ENCODE measurements around the gene SEPTIN10.
A peak's percentile ranks its signal among the peaks of the same experiment; 100 is the strongest.

DNA sequence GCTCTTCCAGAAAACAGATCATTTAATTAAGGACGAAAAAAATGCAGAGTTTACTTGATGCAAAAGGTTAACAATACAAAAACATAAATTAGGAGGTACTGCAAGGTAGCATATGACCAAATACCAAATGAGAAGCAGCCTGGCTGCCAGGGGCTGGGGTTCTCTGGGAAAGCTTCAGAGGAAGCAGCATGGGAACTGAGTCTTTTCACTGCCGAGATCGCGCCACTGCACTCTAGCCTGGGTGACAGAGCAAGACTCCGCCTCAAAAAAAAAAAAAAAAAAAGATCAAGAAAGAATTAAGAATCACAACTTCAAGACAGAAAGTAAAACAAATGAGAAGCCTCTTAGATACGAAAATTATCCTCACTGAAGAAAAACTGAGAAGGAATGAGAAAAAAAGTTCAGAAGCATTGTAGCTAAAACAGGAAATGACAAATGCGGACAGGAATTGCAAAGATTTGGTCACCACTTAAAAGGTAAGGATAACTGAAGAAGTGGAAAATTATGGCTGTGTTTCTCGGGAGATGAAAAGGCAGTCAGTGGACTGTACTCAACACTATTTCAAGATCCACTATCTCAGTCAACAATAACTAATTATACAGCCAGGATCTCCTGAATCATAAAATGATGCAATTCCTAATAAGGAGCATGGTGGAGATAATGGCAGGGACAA lies 4.3 kb downstream of the SEPTIN10 start:
- TF ChIP-seq POLR2A (IDR thresholded peaks at IDR 0.05) (no peak), CTCF (IDR thresholded peaks at IDR 0.05) (no peak), POLR2AphosphoS5 (IDR thresholded peaks at IDR 0.05) (peak; percentile 41)
